Sigmoid colon (tissue), 7 donors: Measurements from ENCODE around the gene TOP2A. TPM values are rescaled to one million over a fixed set of nuclear protein-coding genes. Genes with fewer than 3 reads are reported as not detected.
A peak's percentile ranks its signal among the peaks of the same experiment; 100 is the strongest.

Experiments used
- DNase-seq: peaks from one replicate; pipeline ENCODE4 v3.0.0-alpha.2; 2019
- H3K27ac ChIP-seq, 4 donors: fragments of 200-600 bp; sonication (generic); one replicate each; pipeline ENCODE4 v1.5.1; 2016 to 2019; ENCODE audit warnings: mild to moderate bottlenecking in 1 of 4
- H3K27me3 ChIP-seq, 3 donors: fragments of 200-600 bp; sonication (generic); one replicate each; pipeline ENCODE4 v1.5.1; 2019; ENCODE audit warnings: mild to moderate bottlenecking in 1 of 3
- H3K36me3 ChIP-seq, 4 donors: fragments of 200-600 bp; sonication (generic); one replicate each; pipeline ENCODE4 v1.5.1; 2016 to 2019
- H3K4me1 ChIP-seq, 4 donors: fragments of 200-600 bp; sonication (generic); one replicate each; pipeline ENCODE4 v1.5.1; 2017 to 2019
- H3K4me3 ChIP-seq, 4 donors: fragments of 200-600 bp; sonication (generic); one replicate each; pipeline ENCODE4 v1.5.1; 2017 to 2019; ENCODE audit warnings: mild to moderate bottlenecking in 2 of 4, moderate library complexity in 1 of 4
- H3K9me3 ChIP-seq, 4 donors: fragments of 200-600 bp in 3 of 4; sonication (generic) in 3 of 4; one replicate each; pipeline versions ENCODE4 v1.5.1 to v1.6.1; 2013 to 2019
- EP300 ChIP-seq, 4 donors: sonication (generic); formaldehyde crosslinking; IDR thresholded peaks; one replicate each; pipeline ENCODE4 v1.6.1; 2017; ENCODE audit warnings: antibody characterized with exemption in 4 of 4
- POLR2A ChIP-seq, 2 donors: fragments of 450-650 bp; IDR thresholded peaks; one replicate each; pipeline ENCODE4 v1.6.1; 2016; ENCODE audit warnings: antibody characterized with exemption in 2 of 2, mild to moderate bottlenecking in 2 of 2, moderate library complexity in 2 of 2
- POLR2AphosphoS5 ChIP-seq, 4 donors: sonication (generic); formaldehyde crosslinking; IDR thresholded peaks; one replicate each; pipeline ENCODE4 v1.6.1; 2017; ENCODE audit warnings: antibody characterized with exemption in 4 of 4
- WGBS, 2 donors: extraction: QIAGEN DNeasy Blood & Tissue Kit; methylation state at CpG; one replicate each; pipeline ENCODE4 v1.1.7; 2013; 5-methylcytosine and 5-hydroxymethylcytosine counted together
- intact Hi-C: fragments of 100-400 bp; cut with DNase I; formaldehyde crosslinking; loops from one replicate; pipeline ENCODE4 v1.15.1; 2023
- polyA plus RNA-seq, 3 donors: library from polyadenylated mRNA; stranded (reverse); fragments of 200-250 nt; gene quantifications; one replicate each; pipeline ENCODE4 v1.2.3, GENCODE V29; 2013
- total RNA-seq, 4 donors: library from RNA; depleted of rRNA; stranded (reverse); fragments of >200 nt; gene quantifications; one replicate each; pipeline ENCODE4 v1.1.0, GENCODE V29; 2016
- TF ChIP-seq, protein P1 (sequence below), 4 experiments: fragments of 450-650 bp in 3 of 4; fragments of 200-600 bp in 1 of 4; IDR thresholded peaks; one replicate each; pipeline ENCODE4 v1.5.1; 2016 to 2019; ENCODE audit warnings: antibody characterized with exemption in 4 of 4, mild to moderate bottlenecking in 3 of 4, moderate library complexity in 2 of 4
- donor health status: healthy with polysubstance abuse.
- donor health status: Bipolar disorder and iron deficiency.
- donor health status: healthy.

TOP2A gene
- total and polyA plus RNA-seq, 7 donors: 0.33 to 28.7 (median 2.1) TPM

DNA sequence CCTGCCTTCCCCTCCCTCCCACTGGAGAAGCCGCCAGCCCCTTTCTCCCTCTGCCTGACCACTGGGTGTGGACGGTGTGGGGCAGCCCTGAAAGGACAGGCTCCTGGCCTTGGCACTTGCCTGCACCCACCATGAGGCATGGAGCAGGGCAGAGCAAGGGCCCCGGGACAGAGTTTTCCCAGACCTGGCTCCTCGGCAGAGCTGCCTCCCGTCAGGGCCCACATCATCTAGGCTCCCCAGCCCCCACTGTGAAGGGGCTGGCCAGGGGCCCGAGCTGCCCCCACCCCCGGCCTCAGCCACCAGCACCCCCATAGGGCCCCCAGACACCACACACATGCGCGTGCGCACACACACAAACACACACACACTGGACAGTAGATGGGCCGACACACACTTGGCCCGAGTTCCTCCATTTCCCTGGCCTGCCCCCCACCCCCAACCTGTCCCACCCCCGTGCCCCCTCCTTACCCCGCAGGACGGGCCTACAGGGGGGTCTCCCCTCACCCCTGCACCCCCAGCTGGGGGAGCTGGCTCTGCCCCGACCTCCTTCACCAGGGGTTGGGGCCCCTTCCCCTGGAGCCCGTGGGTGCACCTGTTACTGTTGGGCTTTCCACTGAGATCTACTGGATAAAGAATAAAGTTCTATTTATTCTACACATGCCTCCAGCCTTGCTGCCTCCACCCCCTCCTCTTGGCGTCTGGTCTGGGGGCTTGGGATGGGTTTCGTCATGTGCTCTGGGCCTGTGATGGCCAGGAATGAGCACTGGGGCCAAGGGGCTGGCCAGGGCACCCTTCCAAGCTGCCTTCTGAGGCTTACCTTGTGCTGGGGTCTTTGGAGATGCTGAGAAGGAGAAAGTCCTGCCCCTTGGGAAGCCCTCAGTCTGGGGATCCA lies 60.5 kb downstream of the TOP2A start:
- Histone ChIP-seq H3K36me3 (peaks cover 5 to 36% (median 15%) of the 10 kb centered on the region in 4 donors), H3K27ac (peak overlapping the region; percentile 44 to 64 (median 52)), H3K9me3 (no peaks in the 10 kb centered on the region), H3K4me3 (no peak overlapping the region), H3K4me1 (peaks cover 0 to 47% (median 37%) of the 10 kb centered on the region in 4 donors), H3K27me3 (no peaks in the 10 kb centered on the region)
- intact Hi-C loops: no loop called here
- TF ChIP-seq POLR2AphosphoS5 (IDR thresholded peaks at IDR 0.05) (peak in 1 of 4 donors; percentile 4), EP300 (IDR thresholded peaks at IDR 0.05) (no peak)
- peak; percentile 65 for DNase-seq
- 68 to 77% methylated on average over 19 of the region's 19 CpGs for WGBS, 2 donors

DNA sequence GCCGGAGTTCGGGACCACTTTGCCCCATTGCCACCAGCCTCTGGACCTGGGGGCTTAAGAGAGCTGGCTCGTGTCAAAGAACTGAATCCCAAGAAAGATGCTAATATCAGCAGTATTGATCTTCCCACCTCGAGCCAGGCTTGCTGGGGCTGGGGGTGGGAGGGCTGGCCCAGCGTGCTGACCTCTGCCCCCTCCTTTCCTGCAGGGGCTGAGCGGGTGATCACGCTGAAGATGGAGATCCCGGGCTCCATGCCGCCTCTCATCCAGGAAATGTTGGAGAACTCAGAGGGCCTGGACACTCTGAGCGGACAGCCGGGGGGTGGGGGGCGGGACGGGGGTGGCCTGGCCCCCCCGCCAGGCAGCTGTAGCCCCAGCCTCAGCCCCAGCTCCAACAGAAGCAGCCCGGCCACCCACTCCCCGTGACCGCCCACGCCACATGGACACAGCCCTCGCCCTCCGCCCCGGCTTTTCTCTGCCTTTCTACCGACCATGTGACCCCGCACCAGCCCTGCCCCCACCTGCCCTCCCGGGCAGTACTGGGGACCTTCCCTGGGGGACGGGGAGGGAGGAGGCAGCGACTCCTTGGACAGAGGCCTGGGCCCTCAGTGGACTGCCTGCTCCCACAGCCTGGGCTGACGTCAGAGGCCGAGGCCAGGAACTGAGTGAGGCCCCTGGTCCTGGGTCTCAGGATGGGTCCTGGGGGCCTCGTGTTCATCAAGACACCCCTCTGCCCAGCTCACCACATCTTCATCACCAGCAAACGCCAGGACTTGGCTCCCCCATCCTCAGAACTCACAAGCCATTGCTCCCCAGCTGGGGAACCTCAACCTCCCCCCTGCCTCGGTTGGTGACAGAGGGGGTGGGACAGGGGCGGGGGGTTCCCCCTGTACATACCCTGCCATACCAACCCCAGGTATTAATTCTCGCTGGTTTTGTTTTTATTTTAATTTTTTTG lies 61.6 kb downstream of the TOP2A start:
- TF ChIP-seq POLR2AphosphoS5 (IDR thresholded peaks at IDR 0.05) (peak in 1 of 4 donors; percentile 27), EP300 (IDR thresholded peaks at IDR 0.05) (no peak)
- Histone ChIP-seq H3K4me3 (no peak overlapping the region), H3K36me3 (peaks cover 8 to 46% (median 24%) of the 10 kb centered on the region in 4 donors), H3K4me1 (peaks cover 0 to 56% (median 45%) of the 10 kb centered on the region in 4 donors), H3K9me3 (no peaks in the 10 kb centered on the region), H3K27ac (peak overlapping the region; percentile 44 to 64 (median 52)), H3K27me3 (no peaks in the 10 kb centered on the region)
- peak; percentile 87 for DNase-seq
- WGBS, 2 donors: 80 to 85% methylated on average over 33 of the region's 33 CpGs
- intact Hi-C loops: loop anchor here (1.0 kb wide), 1 partner anchor 53 kb away; no protein-coding TSS in a partner anchor

DNA sequence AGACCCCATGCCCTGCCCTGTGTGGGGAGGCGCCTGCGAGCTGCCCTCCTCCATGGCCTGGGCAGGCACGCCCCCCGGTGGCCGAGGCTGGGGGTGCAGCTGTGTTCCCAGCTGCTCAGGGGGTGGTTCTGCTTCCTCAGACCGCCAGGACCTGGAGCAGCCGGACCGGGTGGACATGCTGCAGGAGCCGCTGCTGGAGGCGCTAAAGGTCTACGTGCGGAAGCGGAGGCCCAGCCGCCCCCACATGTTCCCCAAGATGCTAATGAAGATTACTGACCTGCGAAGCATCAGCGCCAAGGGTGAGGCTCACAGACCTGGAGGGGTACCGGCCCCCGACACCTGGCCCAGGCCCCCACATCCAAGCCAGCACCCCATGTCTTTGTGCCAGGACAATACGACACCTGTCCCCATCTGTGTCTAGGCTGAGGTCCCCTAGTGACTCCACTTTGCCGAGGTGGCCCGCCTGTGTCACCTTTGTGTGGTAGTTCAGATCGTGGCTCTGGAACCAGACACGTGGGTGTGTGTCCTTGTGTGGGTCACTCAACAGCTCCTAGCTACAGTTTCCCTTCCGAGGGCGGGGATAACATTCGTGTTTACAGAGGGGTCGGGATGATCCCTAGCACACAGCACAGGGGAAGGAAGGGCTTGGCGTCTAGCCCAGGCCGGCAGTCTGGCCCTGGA lies 62.4 kb downstream of the TOP2A start:
- intact Hi-C loops: loop anchor here (1.0 kb wide), 1 partner anchor 52 kb away; no protein-coding TSS in a partner anchor
- peaks cover 0 to 64% (median 53%) of the 10 kb centered on the region in 4 donors for H3K4me1 ChIP-seq

DNA sequence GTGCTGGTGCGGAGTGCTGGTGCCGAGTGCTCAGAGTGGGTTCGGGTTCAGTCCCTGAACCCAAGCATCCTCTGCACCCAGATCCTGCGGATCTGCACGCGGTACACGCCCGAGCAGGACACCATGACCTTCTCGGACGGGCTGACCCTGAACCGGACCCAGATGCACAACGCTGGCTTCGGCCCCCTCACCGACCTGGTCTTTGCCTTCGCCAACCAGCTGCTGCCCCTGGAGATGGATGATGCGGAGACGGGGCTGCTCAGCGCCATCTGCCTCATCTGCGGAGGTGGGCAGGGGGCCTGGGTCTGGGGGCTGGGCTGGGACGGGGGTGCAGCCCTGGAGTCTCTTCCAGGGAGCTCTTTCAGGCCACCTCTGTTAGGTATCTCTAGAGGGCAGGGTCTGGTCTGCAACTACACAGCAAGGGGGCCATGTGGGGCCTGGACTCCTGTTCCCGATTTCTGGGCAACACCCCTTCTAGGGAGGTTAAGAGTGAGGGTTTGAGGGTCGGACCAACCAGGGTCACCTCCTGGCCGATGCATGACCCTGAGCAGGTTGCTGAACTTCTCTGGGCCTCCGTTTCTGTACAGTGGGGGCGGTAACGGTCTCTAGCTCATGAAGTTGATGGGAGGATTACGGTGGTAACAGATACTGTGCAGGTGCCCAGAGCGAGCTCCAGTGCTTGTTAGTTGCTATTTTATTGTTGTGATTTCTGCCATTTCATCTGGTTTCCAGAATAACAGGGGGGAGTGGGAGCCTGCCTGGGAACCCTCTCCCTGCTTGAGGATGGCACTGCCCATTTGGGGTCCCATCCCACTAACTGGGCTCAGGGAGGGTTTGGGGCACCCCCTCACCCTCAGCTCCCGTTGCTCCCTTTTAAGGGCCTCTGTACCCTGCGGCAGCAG lies 63.2 kb downstream of the TOP2A start:
- H3K4me3 ChIP-seq: no peak overlapping the region
- intact Hi-C loops: loop anchor here (1.0 to 5.0 kb wide), 2 partner anchors 51 to 137 kb away; partner anchors contain the start of gene WIPF2
- peak overlapping the region in 3 of 4 donors; percentile 44 to 64 (median 51) for H3K27ac ChIP-seq
- 83% methylated on average over 30 of the region's 30 CpGs for WGBS, 2 donors
- TF ChIP-seq, protein P1, sequence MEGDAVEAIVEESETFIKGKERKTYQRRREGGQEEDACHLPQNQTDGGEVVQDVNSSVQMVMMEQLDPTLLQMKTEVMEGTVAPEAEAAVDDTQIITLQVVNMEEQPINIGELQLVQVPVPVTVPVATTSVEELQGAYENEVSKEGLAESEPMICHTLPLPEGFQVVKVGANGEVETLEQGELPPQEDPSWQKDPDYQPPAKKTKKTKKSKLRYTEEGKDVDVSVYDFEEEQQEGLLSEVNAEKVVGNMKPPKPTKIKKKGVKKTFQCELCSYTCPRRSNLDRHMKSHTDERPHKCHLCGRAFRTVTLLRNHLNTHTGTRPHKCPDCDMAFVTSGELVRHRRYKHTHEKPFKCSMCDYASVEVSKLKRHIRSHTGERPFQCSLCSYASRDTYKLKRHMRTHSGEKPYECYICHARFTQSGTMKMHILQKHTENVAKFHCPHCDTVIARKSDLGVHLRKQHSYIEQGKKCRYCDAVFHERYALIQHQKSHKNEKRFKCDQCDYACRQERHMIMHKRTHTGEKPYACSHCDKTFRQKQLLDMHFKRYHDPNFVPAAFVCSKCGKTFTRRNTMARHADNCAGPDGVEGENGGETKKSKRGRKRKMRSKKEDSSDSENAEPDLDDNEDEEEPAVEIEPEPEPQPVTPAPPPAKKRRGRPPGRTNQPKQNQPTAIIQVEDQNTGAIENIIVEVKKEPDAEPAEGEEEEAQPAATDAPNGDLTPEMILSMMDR (IDR thresholded peaks at IDR 0.05): no peak
- no peak for TF ChIP-seq POLR2AphosphoS5 (IDR thresholded peaks at IDR 0.05)
- no peak for TF ChIP-seq POLR2A (IDR thresholded peaks at IDR 0.05)
- TF ChIP-seq EP300 (IDR thresholded peaks at IDR 0.05): no peak
- no peaks in the 10 kb centered on the region for H3K27me3 ChIP-seq
- peaks cover 0 to 71% (median 61%) of the 10 kb centered on the region in 4 donors for H3K4me1 ChIP-seq
- peaks cover 8 to 54% (median 24%) of the 10 kb centered on the region in 4 donors for H3K36me3 ChIP-seq
- DNase-seq: no peak
- no peaks in the 10 kb centered on the region for H3K9me3 ChIP-seq

More for the DNA sequence above, 62.4 kb downstream of the TOP2A start:
- H3K27me3 ChIP-seq: no peaks in the 10 kb centered on the region
- DNase-seq: peak; percentile 91
- 55 to 61% methylated on average over 29 of the region's 29 CpGs for WGBS, 2 donors
- H3K27ac ChIP-seq: peak overlapping the region; percentile 42 to 64 (median 48)
- H3K9me3 ChIP-seq: no peaks in the 10 kb centered on the region
- TF ChIP-seq POLR2AphosphoS5 (IDR thresholded peaks at IDR 0.05): peak in 1 of 4 donors; percentile 20
- no peak for TF ChIP-seq EP300 (IDR thresholded peaks at IDR 0.05)
- TF ChIP-seq, protein P1 (IDR thresholded peaks at IDR 0.05): peak; percentile 95 to 99 (median 97)
- H3K4me3 ChIP-seq: no peak overlapping the region
- H3K36me3 ChIP-seq: peaks cover 8 to 46% (median 24%) of the 10 kb centered on the region in 4 donors
